B cell (primary cell): ENCODE measurements around the gene LRRTM1.

Experiments
- EZH2 ChIP-seq: IDR thresholded peaks from 2 replicates; pipeline ENCODE4 v1.6.1; 2012; ENCODE audit warnings: borderline replicate concordance, low read depth, mild to moderate bottlenecking, moderate library complexity, low read length; ENCODE audit not compliant: insufficient read depth, poor library complexity, severe bottlenecking
- TF ChIP-seq, protein P1 (sequence below): fragments of 200-600 bp; IDR thresholded peaks from one replicate; pipeline ENCODE4 v1.8.0; 2022; ENCODE audit warnings: antibody characterized with exemption, mild to moderate bottlenecking

DNA sequence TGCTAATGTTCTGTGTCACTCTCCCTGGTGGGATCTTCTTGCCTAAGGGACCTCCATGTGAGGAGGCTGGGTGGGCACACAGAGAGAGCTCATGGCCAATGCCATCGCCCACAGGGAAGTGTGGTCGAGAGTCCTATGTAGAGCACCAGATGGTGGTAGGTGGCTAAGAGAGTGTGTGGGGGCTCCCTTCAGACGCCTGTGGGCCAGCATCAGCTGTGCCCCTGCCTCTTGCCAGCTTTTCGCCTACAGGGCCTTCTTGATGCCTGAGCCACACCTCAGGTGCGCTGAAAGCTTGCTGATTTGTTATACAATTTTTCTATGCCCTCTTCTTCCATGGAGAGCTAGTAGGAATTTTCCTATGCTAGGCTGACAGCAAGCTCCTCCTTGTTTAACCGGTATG lies 38.3 kb downstream of the LRRTM1 start:
- TF ChIP-seq, protein P1, sequence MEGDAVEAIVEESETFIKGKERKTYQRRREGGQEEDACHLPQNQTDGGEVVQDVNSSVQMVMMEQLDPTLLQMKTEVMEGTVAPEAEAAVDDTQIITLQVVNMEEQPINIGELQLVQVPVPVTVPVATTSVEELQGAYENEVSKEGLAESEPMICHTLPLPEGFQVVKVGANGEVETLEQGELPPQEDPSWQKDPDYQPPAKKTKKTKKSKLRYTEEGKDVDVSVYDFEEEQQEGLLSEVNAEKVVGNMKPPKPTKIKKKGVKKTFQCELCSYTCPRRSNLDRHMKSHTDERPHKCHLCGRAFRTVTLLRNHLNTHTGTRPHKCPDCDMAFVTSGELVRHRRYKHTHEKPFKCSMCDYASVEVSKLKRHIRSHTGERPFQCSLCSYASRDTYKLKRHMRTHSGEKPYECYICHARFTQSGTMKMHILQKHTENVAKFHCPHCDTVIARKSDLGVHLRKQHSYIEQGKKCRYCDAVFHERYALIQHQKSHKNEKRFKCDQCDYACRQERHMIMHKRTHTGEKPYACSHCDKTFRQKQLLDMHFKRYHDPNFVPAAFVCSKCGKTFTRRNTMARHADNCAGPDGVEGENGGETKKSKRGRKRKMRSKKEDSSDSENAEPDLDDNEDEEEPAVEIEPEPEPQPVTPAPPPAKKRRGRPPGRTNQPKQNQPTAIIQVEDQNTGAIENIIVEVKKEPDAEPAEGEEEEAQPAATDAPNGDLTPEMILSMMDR, result no peak
- no peak for TF ChIP-seq EZH2
